Measurements from ENCODE around the gene DPM3. TPM values are rescaled to one million over a fixed set of nuclear protein-coding genes. Genes with fewer than 3 reads are reported as not detected.
"Not testable (repeated sequence)": the region's sequence is repeated elsewhere in the genome, so short reads cannot be mapped to it uniquely, and the experiment has no call there.

Gene DPM3
- 100 to 1,000 TPM; 103 to 274 (median 126) TPM for polyA plus RNA-seq

- DNase-seq, result peak; percentile 77 to 79 (median 78)
- peaks cover 0 to 3% (median 0%) of the 10 kb centered on the region in 3 donors for H3K36me3 Mint-ChIP-seq
- H3K27ac Mint-ChIP-seq, result peak within 1 kb of the TSS; percentile 92 to 99 (median 98)
- H3K27me3 Mint-ChIP-seq (ENCODE audit: low read depth in 3 of 3), result peaks cover 11 to 19% (median 18%) of the 10 kb centered on the region in 3 donors
- peaks cover 47 to 54% of the 10 kb centered on the region in 2 donors for H3K4me1 Mint-ChIP-seq
- H3K9me3 Mint-ChIP-seq, result no peaks in the 10 kb centered on the region
- H3K4me3 Mint-ChIP-seq, result peak within 1 kb of the TSS; percentile 95 to 100 (median 99)
These were observed at the start of gene DPM3 for GRCh38 chr1:155139895-155140629. Gene DPM3 (minus strand): TSS chr1:155140531. CDS start chr1:155140240, 291 bp downstream.

- not testable (repeated sequence) for H3K27ac Mint-ChIP-seq, H3K9me3 Mint-ChIP-seq, H3K36me3 Mint-ChIP-seq, DNase-seq, H3K4me3 Mint-ChIP-seq
- Mint-ChIP-seq H3K27me3 (ENCODE audit: low read depth in 3 of 3) (peaks cover 14 to 18% (median 16%) of the 10 kb centered on the region in 3 donors), H3K4me1 (peaks cover 24 to 29% of the 10 kb centered on the region in 2 donors)
These were observed 49.6 kb upstream of the DPM3 start for GRCh38 chr1:155189926-155190325.

DNA sequence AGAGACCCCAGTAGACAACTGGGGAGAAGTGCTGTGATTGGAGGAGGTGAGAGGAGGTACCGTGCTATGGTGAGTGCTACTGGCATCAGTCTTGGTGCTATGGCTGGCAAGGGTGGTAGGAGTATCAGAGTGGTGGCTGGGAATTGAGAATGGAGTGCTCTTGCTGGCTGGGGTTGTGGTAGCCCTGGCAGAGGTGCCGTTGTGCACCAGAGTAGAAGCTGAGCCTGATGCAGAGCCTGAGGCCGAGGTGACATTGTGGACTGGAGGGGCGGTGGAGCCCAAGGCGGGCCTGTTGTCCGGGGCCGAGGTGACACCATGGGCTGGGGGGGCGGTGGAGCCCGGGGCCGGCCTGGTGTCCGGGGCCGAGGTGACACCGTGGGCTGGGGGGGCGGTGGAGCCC is 47.9 kb upstream of the DPM3 start:
- Mint-ChIP-seq H3K27me3 (ENCODE audit: low read depth in 3 of 3) (peaks cover 2 to 7% (median 6%) of the 10 kb centered on the region in 3 donors), H3K36me3 (no peaks in the 10 kb centered on the region), H3K4me3 (peak overlapping the region; percentile 23 to 52 (median 44)), H3K27ac (peak overlapping the region in 3 of 6 donors; percentile 17 to 87 (median 23)), H3K9me3 (no peaks in the 10 kb centered on the region), H3K4me1 (peaks cover 11 to 14% of the 10 kb centered on the region in 2 donors)
- DNase-seq, result no peak

DNA sequence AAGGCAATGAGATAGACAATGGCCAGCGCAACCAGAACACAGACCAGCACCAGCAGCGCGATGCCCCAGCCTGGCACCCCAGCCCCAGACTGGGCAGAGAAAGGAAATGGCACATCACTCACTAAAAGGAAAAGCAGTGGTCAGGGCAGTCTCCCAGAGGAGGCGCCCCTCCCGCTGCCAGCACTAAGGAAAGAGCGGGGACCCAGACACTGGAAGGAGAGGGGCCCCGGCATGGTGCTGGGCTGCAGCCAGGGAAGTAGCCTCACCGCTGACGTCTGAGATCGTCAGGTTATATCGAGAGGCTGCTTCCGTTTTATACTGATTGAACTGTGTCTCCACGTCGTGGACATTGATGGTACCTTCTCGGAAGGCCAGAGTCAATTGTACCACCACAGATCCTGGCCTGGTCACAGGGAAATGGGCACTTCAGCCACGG is 47.1 kb upstream of the DPM3 start:
- Mint-ChIP-seq H3K9me3 (no peaks in the 10 kb centered on the region), H3K4me3 (peak overlapping the region in 1 of 5 donors; percentile 21), H3K27ac (no peak overlapping the region), H3K36me3 (no peaks in the 10 kb centered on the region), H3K4me1 (peaks cover 6 to 10% of the 10 kb centered on the region in 2 donors), H3K27me3 (ENCODE audit: low read depth in 3 of 3) (peaks cover 2 to 7% (median 6%) of the 10 kb centered on the region in 3 donors)
- no peak for DNase-seq

DNA sequence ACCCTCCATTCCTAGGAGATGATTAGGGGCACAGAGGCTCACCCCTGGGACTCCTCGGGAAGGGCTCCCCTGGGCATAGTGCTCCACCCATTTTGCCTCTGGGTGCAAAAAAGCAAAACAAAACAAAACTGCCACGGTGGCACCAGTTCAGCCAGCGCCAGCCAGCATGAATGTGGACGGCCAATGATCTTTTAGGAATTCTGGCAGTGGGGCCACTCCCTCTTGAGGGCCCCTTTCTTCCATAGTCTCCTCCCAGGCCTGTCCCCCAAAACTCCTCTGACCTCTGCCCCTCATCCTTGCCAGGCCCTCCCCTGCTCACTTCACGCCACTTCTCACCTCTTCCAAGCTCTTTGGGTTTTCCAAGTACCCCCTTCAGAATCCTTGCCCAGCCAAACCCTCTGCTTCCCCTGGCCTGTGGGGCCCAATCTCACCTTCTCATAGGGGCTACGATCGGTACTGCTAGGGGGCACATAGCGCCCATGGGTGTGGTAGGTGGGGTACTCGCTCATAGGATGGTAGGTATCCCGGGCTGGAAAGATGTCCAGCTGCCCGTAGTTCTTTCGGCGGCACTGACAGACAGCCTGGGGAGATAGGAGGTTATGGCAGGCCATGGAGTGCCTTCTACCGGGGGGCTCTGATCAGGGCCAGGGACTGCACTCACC is 46.6 kb upstream of the DPM3 start:
- no peak for DNase-seq
- Mint-ChIP-seq H3K4me1 (peaks cover 4 to 6% of the 10 kb centered on the region in 2 donors), H3K27me3 (ENCODE audit: low read depth in 3 of 3) (peaks cover 1 to 5% (median 3%) of the 10 kb centered on the region in 3 donors), H3K36me3 (no peaks in the 10 kb centered on the region), H3K27ac (peak overlapping the region in 1 of 6 donors; percentile 64), H3K9me3 (no peaks in the 10 kb centered on the region), H3K4me3 (peak overlapping the region in 1 of 5 donors; percentile 21)

DNA sequence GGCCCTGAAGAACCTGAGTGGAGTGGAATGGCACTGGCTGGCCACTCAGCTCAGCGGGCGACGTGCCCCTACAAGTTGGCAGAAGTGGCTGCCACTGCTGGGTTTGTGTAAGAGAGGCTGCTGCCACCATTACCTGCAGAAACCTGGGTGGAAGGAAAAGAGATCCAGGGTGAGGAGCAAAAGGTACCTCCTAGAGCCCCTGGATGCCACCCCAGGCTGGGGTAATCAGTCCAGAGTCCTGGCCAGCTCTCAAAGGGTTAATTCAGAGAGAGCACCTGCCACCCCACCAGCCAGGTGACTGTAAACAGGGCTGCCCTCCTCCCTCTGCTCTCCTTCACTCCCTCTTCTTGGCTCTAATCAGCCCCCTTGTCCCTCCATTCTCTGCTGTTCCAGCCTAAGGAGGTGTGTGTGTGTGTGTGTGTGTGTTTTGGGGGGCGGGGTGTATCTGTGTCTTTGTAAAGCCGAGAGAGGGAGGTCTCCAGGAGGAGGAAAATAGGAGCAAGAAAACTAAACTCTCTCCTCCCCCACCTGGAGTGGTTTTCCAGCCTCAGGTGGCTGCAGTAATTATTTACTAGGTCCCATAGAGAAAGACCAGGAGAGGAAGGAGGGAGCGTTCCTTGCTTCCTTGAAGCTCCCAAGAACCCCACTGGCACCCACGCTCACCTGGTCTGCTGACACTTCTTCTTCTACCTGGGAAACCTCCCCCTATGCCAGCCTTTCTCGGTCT is 45.9 kb upstream of the DPM3 start:
- Mint-ChIP-seq H3K4me1 (peaks cover 4 to 6% of the 10 kb centered on the region in 2 donors), H3K4me3 (no peak overlapping the region), H3K36me3 (no peaks in the 10 kb centered on the region), H3K27ac (no peak overlapping the region), H3K27me3 (ENCODE audit: low read depth in 3 of 3) (peaks cover 0 to 3% (median 3%) of the 10 kb centered on the region in 3 donors), H3K9me3 (no peaks in the 10 kb centered on the region)
- no peak for DNase-seq

DNA sequence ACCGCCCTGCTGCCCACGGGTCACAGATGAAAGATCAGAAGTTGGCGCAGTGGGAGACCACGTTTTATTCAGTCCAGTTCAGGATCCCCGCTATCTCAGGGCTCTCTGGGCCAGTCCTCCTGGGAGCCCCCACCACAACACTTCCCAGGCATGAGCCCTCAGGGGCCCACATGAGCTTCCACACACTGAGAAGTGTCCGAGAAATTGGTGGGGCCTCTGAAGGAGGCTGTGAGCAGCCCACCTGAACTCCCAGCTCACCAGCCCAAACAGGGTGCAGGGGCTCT is 45.4 kb upstream of the DPM3 start:
- DNase-seq, result no peak
- Mint-ChIP-seq H3K9me3 (no peaks in the 10 kb centered on the region), H3K4me1 (peaks cover 4 to 6% of the 10 kb centered on the region in 2 donors), H3K4me3 (no peak overlapping the region), H3K36me3 (no peaks in the 10 kb centered on the region), H3K27ac (no peak overlapping the region), H3K27me3 (ENCODE audit: low read depth in 3 of 3) (peaks cover 0 to 3% (median 3%) of the 10 kb centered on the region in 3 donors)

- H3K27ac Mint-ChIP-seq, result no peak overlapping the region
- no peaks in the 10 kb centered on the region for H3K9me3 Mint-ChIP-seq
- peaks cover 4 to 6% of the 10 kb centered on the region in 2 donors for H3K4me1 Mint-ChIP-seq
- no peak overlapping the region for H3K4me3 Mint-ChIP-seq
- peaks cover 0 to 3% (median 3%) of the 10 kb centered on the region in 3 donors for H3K27me3 Mint-ChIP-seq (ENCODE audit: low read depth in 3 of 3)
- no peaks in the 10 kb centered on the region for H3K36me3 Mint-ChIP-seq
- DNase-seq, result no peak
These were observed 44.8 kb upstream of the DPM3 start for GRCh38 chr1:155184835-155185782.

- H3K36me3 Mint-ChIP-seq, result no peaks in the 10 kb centered on the region
- no peak for DNase-seq
- H3K27ac Mint-ChIP-seq, result no peak overlapping the region
- H3K4me3 Mint-ChIP-seq, result no peak overlapping the region
- H3K27me3 Mint-ChIP-seq (ENCODE audit: low read depth in 3 of 3), result peaks cover 0 to 3% (median 3%) of the 10 kb centered on the region in 3 donors
- H3K4me1 Mint-ChIP-seq, result peaks cover 4 to 6% of the 10 kb centered on the region in 2 donors
- no peaks in the 10 kb centered on the region for H3K9me3 Mint-ChIP-seq
These were observed 44.0 kb upstream of the DPM3 start for GRCh38 chr1:155184351-155184811.

DNA sequence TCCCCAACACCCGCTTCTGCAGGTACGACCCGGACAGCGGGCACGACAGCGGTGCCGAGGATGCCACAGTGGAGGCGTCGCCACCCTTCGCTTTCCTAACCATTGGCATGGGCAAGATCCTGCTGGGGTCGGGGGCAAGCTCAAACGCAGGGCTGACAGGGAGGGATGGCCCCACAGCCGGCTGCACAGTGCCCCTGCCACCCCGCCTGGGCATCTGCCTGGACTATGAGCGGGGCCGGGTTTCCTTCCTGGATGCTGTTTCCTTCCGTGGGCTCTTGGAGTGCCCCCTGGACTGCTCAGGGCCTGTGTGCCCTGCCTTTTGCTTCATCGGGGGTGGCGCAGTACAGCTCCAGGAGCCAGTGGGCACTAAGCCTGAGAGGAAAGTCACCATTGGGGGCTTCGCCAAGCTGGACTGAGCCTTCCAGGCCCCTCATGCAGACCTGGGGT is 43.5 kb upstream of the DPM3 start:
- Mint-ChIP-seq H3K36me3 (no peaks in the 10 kb centered on the region), H3K27me3 (ENCODE audit: low read depth in 3 of 3) (peaks cover 0 to 3% (median 3%) of the 10 kb centered on the region in 3 donors), H3K27ac (no peak overlapping the region), H3K4me1 (peaks cover 4 to 6% of the 10 kb centered on the region in 2 donors), H3K4me3 (no peak overlapping the region), H3K9me3 (no peaks in the 10 kb centered on the region)
- DNase-seq, result no peak

- Mint-ChIP-seq H3K4me3 (no peak overlapping the region), H3K4me1 (no peaks in the 10 kb centered on the region), H3K36me3 (no peaks in the 10 kb centered on the region), H3K27me3 (ENCODE audit: low read depth in 3 of 3) (no peaks in the 10 kb centered on the region), H3K9me3 (no peaks in the 10 kb centered on the region), H3K27ac (peak overlapping the region in 1 of 6 donors; percentile 29)
- no peak for DNase-seq
These were observed 41.8 kb upstream of the DPM3 start for GRCh38 chr1:155182052-155182550.

- no peak for DNase-seq
- H3K36me3 Mint-ChIP-seq, result no peaks in the 10 kb centered on the region
- H3K9me3 Mint-ChIP-seq, result no peaks in the 10 kb centered on the region
- no peaks in the 10 kb centered on the region for H3K27me3 Mint-ChIP-seq (ENCODE audit: low read depth in 3 of 3)
- H3K27ac Mint-ChIP-seq, result no peak overlapping the region
- peaks cover 5 to 6% of the 10 kb centered on the region in 2 donors for H3K4me1 Mint-ChIP-seq
- H3K4me3 Mint-ChIP-seq, result no peak overlapping the region
These were observed 41.2 kb upstream of the DPM3 start for GRCh38 chr1:155181371-155182051.

Measured in immature natural killer cell (primary cell).